Measurements from ENCODE around the gene ALKBH5. TPM values are rescaled to one million over a fixed set of nuclear protein-coding genes. Genes with fewer than 3 reads are reported as not detected.

The ALKBH5 gene
- total and polyA plus RNA-seq, 2 experiments from 2014 or later = 56.6 to 78.3 TPM

GRCh38 chr17:18161207-18162145 is 22.2 kb upstream of the ALKBH5 start:
- TF ChIP-seq EZH2 (IDR thresholded peaks at IDR 0.05; ENCODE audit: borderline replicate concordance) (no peak), EZH2phosphoT487 (IDR thresholded peaks at IDR 0.05; ENCODE audit: low read depth, severe bottlenecking, unreplicated experiment) (no peak), CTCF (IDR thresholded peaks at IDR 0.05; ENCODE audit: poor library complexity) (no peak)
- H3K9me3 ChIP-seq (ENCODE audit: low read depth) = no peaks in the 10 kb centered on the region
- DNase-seq (ENCODE audit: low spot score) = no peak
- H3K4me3 ChIP-seq = no peak overlapping the region
- H3K27me3 ChIP-seq = no peaks in the 10 kb centered on the region
- peaks cover 6% of the 10 kb centered on the region for H3K4me1 ChIP-seq (ENCODE audit: insufficient read depth)
- 81% methylated on average over 12 of the region's 12 CpGs for WGBS (ENCODE audit: low lambda C conversion rate, missing lambda C conversion rate)
- H2AFZ ChIP-seq = no peak overlapping the region
- no peak overlapping the region for H3K4me2 ChIP-seq
- no peak overlapping the region for H3K27ac ChIP-seq
- H3K36me3 ChIP-seq (replicated peaks; ENCODE audit: insufficient read depth, low read depth) = no peaks in the 10 kb centered on the region
- no peaks in the 10 kb centered on the region for H3K79me2 ChIP-seq
- H4K20me1 ChIP-seq (ENCODE audit: insufficient read depth, poor library complexity, severe bottlenecking) = no peaks in the 10 kb centered on the region
- H3K9me2 ChIP-seq (replicated peaks; ENCODE audit: insufficient read depth) = no peaks in the 10 kb centered on the region

- Histone ChIP-seq H3K27me3 (no peaks in the 10 kb centered on the region), H3K4me3 (no peak overlapping the region), H3K9me3 (ENCODE audit: low read depth) (no peaks in the 10 kb centered on the region), H3K36me3 (replicated peaks; ENCODE audit: insufficient read depth, low read depth) (no peaks in the 10 kb centered on the region), H3K4me2 (no peak overlapping the region), H3K79me2 (no peaks in the 10 kb centered on the region), H2AFZ (no peak overlapping the region), H4K20me1 (ENCODE audit: insufficient read depth, poor library complexity, severe bottlenecking) (no peaks in the 10 kb centered on the region), H3K27ac (no peak overlapping the region), H3K9me2 (replicated peaks; ENCODE audit: insufficient read depth) (no peaks in the 10 kb centered on the region), H3K4me1 (ENCODE audit: insufficient read depth) (peaks cover 3% of the 10 kb centered on the region)
- DNase-seq (ENCODE audit: low spot score) = no peak
- TF ChIP-seq EZH2phosphoT487 (IDR thresholded peaks at IDR 0.05; ENCODE audit: low read depth, severe bottlenecking, unreplicated experiment) (no peak), EZH2 (IDR thresholded peaks at IDR 0.05; ENCODE audit: borderline replicate concordance) (no peak), CTCF (IDR thresholded peaks at IDR 0.05; ENCODE audit: poor library complexity) (no peak)
- WGBS (ENCODE audit: low lambda C conversion rate, missing lambda C conversion rate) = 78% methylated on average over 7 of the region's 7 CpGs
These were observed 20.1 kb upstream of the ALKBH5 start for GRCh38 chr17:18163547-18163946.

GRCh38 chr17:18166894-18167293 is 16.7 kb upstream of the ALKBH5 start:
- Histone ChIP-seq H3K4me2 (no peak overlapping the region), H3K4me3 (no peak overlapping the region), H4K20me1 (ENCODE audit: insufficient read depth, poor library complexity, severe bottlenecking) (no peaks in the 10 kb centered on the region), H2AFZ (no peak overlapping the region), H3K9me3 (ENCODE audit: low read depth) (no peaks in the 10 kb centered on the region), H3K9me2 (replicated peaks; ENCODE audit: insufficient read depth) (no peaks in the 10 kb centered on the region), H3K27me3 (no peaks in the 10 kb centered on the region), H3K79me2 (no peaks in the 10 kb centered on the region), H3K27ac (no peak overlapping the region), H3K36me3 (replicated peaks; ENCODE audit: insufficient read depth, low read depth) (no peaks in the 10 kb centered on the region), H3K4me1 (ENCODE audit: insufficient read depth) (no peaks in the 10 kb centered on the region)
- no peak for DNase-seq (ENCODE audit: low spot score)
- TF ChIP-seq EZH2 (IDR thresholded peaks at IDR 0.05; ENCODE audit: borderline replicate concordance) = no peak
- TF ChIP-seq CTCF (IDR thresholded peaks at IDR 0.05; ENCODE audit: poor library complexity) = no peak
- TF ChIP-seq EZH2phosphoT487 (IDR thresholded peaks at IDR 0.05; ENCODE audit: low read depth, severe bottlenecking, unreplicated experiment) = no peak
- WGBS (ENCODE audit: low lambda C conversion rate, missing lambda C conversion rate) = 72% methylated on average over 5 of the region's 5 CpGs
